Measurements from ENCODE around the gene CAP2.

- TF ChIP-seq, protein P1, sequence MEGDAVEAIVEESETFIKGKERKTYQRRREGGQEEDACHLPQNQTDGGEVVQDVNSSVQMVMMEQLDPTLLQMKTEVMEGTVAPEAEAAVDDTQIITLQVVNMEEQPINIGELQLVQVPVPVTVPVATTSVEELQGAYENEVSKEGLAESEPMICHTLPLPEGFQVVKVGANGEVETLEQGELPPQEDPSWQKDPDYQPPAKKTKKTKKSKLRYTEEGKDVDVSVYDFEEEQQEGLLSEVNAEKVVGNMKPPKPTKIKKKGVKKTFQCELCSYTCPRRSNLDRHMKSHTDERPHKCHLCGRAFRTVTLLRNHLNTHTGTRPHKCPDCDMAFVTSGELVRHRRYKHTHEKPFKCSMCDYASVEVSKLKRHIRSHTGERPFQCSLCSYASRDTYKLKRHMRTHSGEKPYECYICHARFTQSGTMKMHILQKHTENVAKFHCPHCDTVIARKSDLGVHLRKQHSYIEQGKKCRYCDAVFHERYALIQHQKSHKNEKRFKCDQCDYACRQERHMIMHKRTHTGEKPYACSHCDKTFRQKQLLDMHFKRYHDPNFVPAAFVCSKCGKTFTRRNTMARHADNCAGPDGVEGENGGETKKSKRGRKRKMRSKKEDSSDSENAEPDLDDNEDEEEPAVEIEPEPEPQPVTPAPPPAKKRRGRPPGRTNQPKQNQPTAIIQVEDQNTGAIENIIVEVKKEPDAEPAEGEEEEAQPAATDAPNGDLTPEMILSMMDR (IDR thresholded peaks at IDR 0.05 in 8 of 11, conservative IDR thresholded peaks at IDR 0.05 in 3 of 11) = no peak
- no peak for TF ChIP-seq POLR2A (IDR thresholded peaks at IDR 0.05)
These were observed 46.0 kb downstream of the CAP2 start for GRCh38 chr6:17439243-17439993.
